Cardiac muscle cell (in vitro differentiated cells and primary cell): ENCODE measurements around the gene INO80C. TPM values are rescaled to one million over a fixed set of nuclear protein-coding genes. Genes with fewer than 3 reads are reported as not detected.

Experiments
- DNase-seq, 2 donors: peaks; one replicate each; pipeline versions ENCODE4 v3.0.0 to v3.0.0-alpha.2; 2010 to 2017; ENCODE audit warnings: low read depth in 1 of 2, low spot score in 1 of 2
- H3K27ac ChIP-seq: fragments of 200-600 bp; sonication (generic); 2 replicates; pipeline ENCODE4 v1.5.1; 2016
- H3K27me3 ChIP-seq: fragments of 200-600 bp; sonication (generic); 2 replicates; pipeline ENCODE4 v1.6.0; 2016; ENCODE audit warnings: control low read depth
- H3K36me3 ChIP-seq: fragments of 200-600 bp; sonication (generic); 2 replicates; pipeline ENCODE4 v1.5.1; 2016; ENCODE audit warnings: control low read depth
- H3K4me1 ChIP-seq: fragments of 200-600 bp; sonication (generic); 2 replicates; pipeline ENCODE4 v1.8.1; 2017; ENCODE audit warnings: low read depth, mild to moderate bottlenecking, mixed run types
- H3K4me3 ChIP-seq: fragments of 200-600 bp; sonication (generic); 2 replicates; pipeline ENCODE4 v1.5.1; 2016; ENCODE audit warnings: mild to moderate bottlenecking
- H3K9me3 ChIP-seq: fragments of 200-600 bp; sonication (generic); 2 replicates; pipeline ENCODE4 v1.5.1; 2017; ENCODE audit warnings: low read depth, mild to moderate bottlenecking, control low read depth
- polyA plus RNA-seq: library from polyadenylated mRNA; unstranded; fragments of >200 nt; fragmentation: Nextera tagmentation; extraction: Ambion mirVana; gene quantifications from 2 replicates; pipeline ENCODE4 v1.2.1, GENCODE V29; 2016
- total RNA-seq: library from RNA; depleted of rRNA; stranded (reverse); fragments of >200 nt; gene quantifications from 2 replicates; pipeline ENCODE4 v1.2.3, GENCODE V29; 2016
- TF ChIP-seq, protein P1 (sequence below): IDR thresholded peaks from 2 replicates; pipeline ENCODE4 v1.5.1; 2012; ENCODE audit warnings: low read depth, mild to moderate bottlenecking, low read length

INO80C gene
- total and polyA plus RNA-seq, 2 experiments from 2014 or later: 13.5 to 27.8 TPM

- Histone ChIP-seq H3K9me3 (no peaks in the 10 kb centered on the region), H3K27me3 (no peaks in the 10 kb centered on the region), H3K36me3 (no peaks in the 10 kb centered on the region), H3K4me1 (no peaks in the 10 kb centered on the region), H3K4me3 (no peak overlapping the region), H3K27ac (no peak overlapping the region)
- DNase-seq: no peak
- TF ChIP-seq, protein P1, sequence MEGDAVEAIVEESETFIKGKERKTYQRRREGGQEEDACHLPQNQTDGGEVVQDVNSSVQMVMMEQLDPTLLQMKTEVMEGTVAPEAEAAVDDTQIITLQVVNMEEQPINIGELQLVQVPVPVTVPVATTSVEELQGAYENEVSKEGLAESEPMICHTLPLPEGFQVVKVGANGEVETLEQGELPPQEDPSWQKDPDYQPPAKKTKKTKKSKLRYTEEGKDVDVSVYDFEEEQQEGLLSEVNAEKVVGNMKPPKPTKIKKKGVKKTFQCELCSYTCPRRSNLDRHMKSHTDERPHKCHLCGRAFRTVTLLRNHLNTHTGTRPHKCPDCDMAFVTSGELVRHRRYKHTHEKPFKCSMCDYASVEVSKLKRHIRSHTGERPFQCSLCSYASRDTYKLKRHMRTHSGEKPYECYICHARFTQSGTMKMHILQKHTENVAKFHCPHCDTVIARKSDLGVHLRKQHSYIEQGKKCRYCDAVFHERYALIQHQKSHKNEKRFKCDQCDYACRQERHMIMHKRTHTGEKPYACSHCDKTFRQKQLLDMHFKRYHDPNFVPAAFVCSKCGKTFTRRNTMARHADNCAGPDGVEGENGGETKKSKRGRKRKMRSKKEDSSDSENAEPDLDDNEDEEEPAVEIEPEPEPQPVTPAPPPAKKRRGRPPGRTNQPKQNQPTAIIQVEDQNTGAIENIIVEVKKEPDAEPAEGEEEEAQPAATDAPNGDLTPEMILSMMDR: no peak
Measured at GRCh38 chr18:35422237-35422636, 75.5 kb downstream of the INO80C start.

- Histone ChIP-seq H3K27me3 (no peaks in the 10 kb centered on the region), H3K4me3 (no peak overlapping the region), H3K4me1 (no peaks in the 10 kb centered on the region), H3K36me3 (no peaks in the 10 kb centered on the region), H3K27ac (no peak overlapping the region), H3K9me3 (no peaks in the 10 kb centered on the region)
- TF ChIP-seq, protein P1: no peak
- no peak for DNase-seq
Measured at GRCh38 chr18:35418610-35419009, 79.2 kb downstream of the INO80C start.

Other genes with a start within 250 kb of the INO80C start
- 19.7 and 29.5 TPM in 2 replicates for gene ZSCAN30, start 207.7 kb downstream of the INO80C start, total RNA-seq
- gene ZSCAN30, start 207.7 kb downstream of the INO80C start, polyA plus RNA-seq: 19.5 and 36.9 TPM in 2 replicates
- gene ZNF24, start 153.5 kb downstream of the INO80C start, total RNA-seq: 30.7 and 38.5 TPM in 2 replicates
- gene ZNF24, start 153.5 kb downstream of the INO80C start, polyA plus RNA-seq: 41.1 and 55.4 TPM in 2 replicates
- gene ZNF396, start 120.6 kb downstream of the INO80C start, total RNA-seq: 2.8 TPM in 2 replicates
- 3.8 and 8.2 TPM in 2 replicates for gene ZNF396, start 120.6 kb downstream of the INO80C start, polyA plus RNA-seq
- gene GALNT1, start 83.8 kb upstream of the INO80C start, total RNA-seq: 47.4 and 49.4 TPM in 2 replicates
- gene GALNT1, start 83.8 kb upstream of the INO80C start, polyA plus RNA-seq: 110 and 113 TPM in 2 replicates